Left lung (tissue), 10 donors: Measurements from ENCODE around the gene C1QB. TPM values are rescaled to one million over a fixed set of nuclear protein-coding genes. Genes with fewer than 3 reads are reported as not detected.

ENCODE experiments used
- ATAC-seq: fragments of 200-7000 bp; cut with Tn5 transposase; one replicate; pipeline ENCODE4 v1.9.1; 2020; ENCODE audit warnings: moderate library complexity
- DNase-seq, 4 donors: peaks; one replicate each; pipeline ENCODE4 v3.0.0-alpha.2; 2013 to 2020
- H3K27ac ChIP-seq, 2 donors: fragments of 200-600 bp; sonication (generic) in 1 of 2; one replicate each; pipeline versions ENCODE4 v1.5.0 to v1.8.0; 2020 to 2021
- H3K27me3 ChIP-seq, 2 donors: fragments of 200-600 bp; sonication (generic) in 1 of 2; one replicate each; pipeline versions ENCODE4 v1.5.0 to v1.8.0; 2020 to 2021
- H3K36me3 ChIP-seq, 2 donors: fragments of 200-600 bp; sonication (generic) in 1 of 2; one replicate each; pipeline versions ENCODE4 v1.5.0 to v1.8.0; 2020 to 2021
- H3K4me1 ChIP-seq, 2 donors: fragments of 200-600 bp; one replicate each; pipeline ENCODE4 v1.8.0; 2021
- H3K4me3 ChIP-seq, 2 donors: fragments of 200-600 bp; sonication (generic) in 1 of 2; one replicate each; pipeline versions ENCODE4 v1.5.0 to v1.8.0; 2020 to 2021; ENCODE audit warnings: mild to moderate bottlenecking in 1 of 2
- H3K9me3 ChIP-seq, 2 donors: fragments of 200-600 bp; sonication (generic) in 1 of 2; one replicate each; pipeline versions ENCODE4 v1.5.0 to v1.8.0; 2020 to 2021
- intact Hi-C, 2 donors: fragments of 100-400 bp; cut with DNase I; formaldehyde crosslinking; loops; one replicate each; pipeline versions ENCODE4 v1.11.2 to v1.14.2; 2022
- polyA plus RNA-seq, 6 donors: library from polyadenylated mRNA; unstranded; fragments of 120-200 nt; gene quantifications; one replicate each; pipeline ENCODE4 v1.2.1, GENCODE V29; 2013; ENCODE audit not compliant: insufficient read length in 6 of 6
- total RNA-seq, 2 donors: library from RNA; stranded (reverse); fragmentation: NEBNext Ultra II Directional; extraction: Animal tissue kit (Norgen Biotek cat#: 25700); gene quantifications; one replicate each; pipeline ENCODE4 v1.2.1, GENCODE V29; 2021
- TF ChIP-seq, protein P1 (sequence below), 2 donors: fragments of 200-600 bp; sonication (generic) in 1 of 2; IDR thresholded peaks; one replicate each; pipeline versions ENCODE4 v1.5.0 to v1.8.0; 2021; ENCODE audit warnings: antibody characterized with exemption in 2 of 2
- donor health status: DM: no; HTN: yes; CAD: no.
- donor health status: DM: no; HTN: no; CAD: no.

The C1QB gene
- total and polyA plus RNA-seq, 8 donors: 12.3 to 648 (median 17.6) TPM

DNA sequence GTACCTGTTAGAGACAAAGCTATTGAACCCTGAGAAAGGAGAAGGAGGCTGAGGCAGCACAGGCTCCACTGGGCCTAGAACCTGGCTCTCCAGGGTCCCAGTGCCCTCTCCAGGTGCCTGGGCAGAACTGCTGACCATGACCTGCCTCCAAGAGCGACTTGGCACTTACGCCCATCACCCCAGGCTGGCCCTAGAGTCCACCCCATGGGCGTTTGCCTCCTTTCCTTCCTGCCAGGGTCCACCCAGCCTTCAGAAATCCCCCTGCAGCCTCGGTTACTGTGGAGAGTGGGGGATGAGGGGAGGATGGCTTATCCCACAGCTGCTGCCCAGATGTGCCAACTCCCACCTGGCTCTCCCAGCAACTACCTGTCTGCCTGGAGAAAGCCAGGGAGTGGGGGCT, 31.3 kb upstream of the C1QB start:
- TF ChIP-seq, protein P1, sequence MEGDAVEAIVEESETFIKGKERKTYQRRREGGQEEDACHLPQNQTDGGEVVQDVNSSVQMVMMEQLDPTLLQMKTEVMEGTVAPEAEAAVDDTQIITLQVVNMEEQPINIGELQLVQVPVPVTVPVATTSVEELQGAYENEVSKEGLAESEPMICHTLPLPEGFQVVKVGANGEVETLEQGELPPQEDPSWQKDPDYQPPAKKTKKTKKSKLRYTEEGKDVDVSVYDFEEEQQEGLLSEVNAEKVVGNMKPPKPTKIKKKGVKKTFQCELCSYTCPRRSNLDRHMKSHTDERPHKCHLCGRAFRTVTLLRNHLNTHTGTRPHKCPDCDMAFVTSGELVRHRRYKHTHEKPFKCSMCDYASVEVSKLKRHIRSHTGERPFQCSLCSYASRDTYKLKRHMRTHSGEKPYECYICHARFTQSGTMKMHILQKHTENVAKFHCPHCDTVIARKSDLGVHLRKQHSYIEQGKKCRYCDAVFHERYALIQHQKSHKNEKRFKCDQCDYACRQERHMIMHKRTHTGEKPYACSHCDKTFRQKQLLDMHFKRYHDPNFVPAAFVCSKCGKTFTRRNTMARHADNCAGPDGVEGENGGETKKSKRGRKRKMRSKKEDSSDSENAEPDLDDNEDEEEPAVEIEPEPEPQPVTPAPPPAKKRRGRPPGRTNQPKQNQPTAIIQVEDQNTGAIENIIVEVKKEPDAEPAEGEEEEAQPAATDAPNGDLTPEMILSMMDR (IDR thresholded peaks at IDR 0.05): no peak
- Histone ChIP-seq H3K9me3 (no peaks in the 10 kb centered on the region), H3K4me3 (no peak overlapping the region), H3K36me3 (no peaks in the 10 kb centered on the region), H3K4me1 (no peaks in the 10 kb centered on the region), H3K27ac (no peak overlapping the region), H3K27me3 (peaks cover 11 to 98% of the 10 kb centered on the region in 2 donors)
- no peak for ATAC-seq
- intact Hi-C loops: no loop called here
- no peak for DNase-seq

DNA sequence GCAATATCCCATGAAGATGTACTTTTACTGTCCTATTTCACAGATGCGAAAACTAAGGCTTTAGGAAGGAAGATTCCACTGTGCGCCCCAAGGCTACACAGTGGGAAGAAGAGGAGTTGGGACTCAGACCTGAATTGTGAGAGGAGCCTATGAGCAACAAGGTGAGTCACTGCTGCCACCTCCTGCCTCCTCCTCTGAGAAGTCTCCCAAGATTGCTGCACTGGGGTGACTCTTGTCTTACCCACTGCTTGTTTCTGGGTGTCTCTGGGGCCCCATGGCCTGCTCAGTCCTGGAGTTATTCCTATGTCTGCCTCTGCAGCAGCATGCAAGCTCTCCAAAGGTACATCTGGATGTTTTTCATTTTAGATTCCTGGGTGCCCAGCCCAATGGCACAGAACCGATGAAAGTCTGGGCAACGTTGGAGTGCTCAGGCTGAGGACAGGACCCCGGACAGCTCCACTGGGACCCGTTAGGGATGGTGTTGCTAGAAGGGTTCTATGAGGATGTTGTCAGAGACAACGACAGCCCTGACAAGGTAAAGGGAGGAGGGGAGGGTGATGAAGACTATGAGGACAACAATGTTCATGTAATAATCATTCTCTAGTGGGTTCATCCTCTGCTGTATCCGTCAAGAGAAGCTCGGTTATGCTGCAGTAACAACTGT, 27.6 kb upstream of the C1QB start:
- Histone ChIP-seq H3K4me1 (no peaks in the 10 kb centered on the region), H3K36me3 (no peaks in the 10 kb centered on the region), H3K9me3 (no peaks in the 10 kb centered on the region), H3K4me3 (no peak overlapping the region), H3K27ac (no peak overlapping the region), H3K27me3 (peaks cover 9 to 96% of the 10 kb centered on the region in 2 donors)
- TF ChIP-seq, protein P1 (IDR thresholded peaks at IDR 0.05): no peak
- ATAC-seq (no peak), DNase-seq (no peak)
- intact Hi-C loops: no loop called here

DNA sequence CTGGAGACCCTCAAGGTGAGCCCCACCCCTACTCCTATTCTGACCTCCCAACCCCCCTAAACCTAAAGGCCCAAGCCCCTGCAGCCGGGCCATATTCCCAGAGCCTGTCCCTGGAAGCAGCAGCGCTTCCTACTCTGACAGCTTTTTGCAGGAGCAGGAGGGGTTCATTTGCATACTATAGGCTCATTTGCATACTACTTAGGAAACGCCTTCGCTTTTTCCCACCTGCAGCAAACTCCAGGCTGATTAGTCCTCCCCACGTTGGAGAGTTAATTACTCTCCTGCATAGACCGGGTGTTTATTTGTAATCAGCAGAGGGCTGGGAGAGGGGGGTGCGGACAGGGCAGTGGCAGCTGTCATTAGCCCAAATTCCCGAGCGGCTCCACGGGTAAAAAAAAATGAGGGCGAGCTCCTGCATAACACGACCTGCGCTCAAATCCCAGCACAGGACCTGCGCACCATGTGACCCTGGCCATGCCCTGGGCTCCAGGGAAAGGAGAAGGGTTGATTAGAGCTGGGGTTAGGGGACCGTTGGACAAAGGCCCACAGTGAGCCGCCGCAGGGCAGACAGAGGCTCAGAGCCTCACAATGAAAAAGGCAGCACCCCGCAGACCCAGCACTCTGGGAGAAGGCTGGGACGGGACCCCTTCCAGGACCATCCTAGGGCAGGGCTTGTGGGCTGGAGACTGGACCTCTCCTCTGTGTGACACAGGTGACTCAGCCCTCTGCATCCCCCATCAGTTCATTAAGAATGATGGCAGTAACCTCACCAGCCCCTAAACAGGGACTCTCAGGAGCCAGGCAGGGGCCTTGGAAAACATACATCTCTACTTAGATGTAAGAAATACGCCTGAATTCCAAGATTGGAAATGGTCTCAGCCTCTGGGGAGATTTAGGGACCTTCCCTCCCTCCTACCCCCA, 26.5 kb upstream of the C1QB start:
- TF ChIP-seq, protein P1 (IDR thresholded peaks at IDR 0.05): no peak
- H3K9me3 ChIP-seq: no peaks in the 10 kb centered on the region
- ATAC-seq (no peak), DNase-seq (no peak)
- H3K27ac ChIP-seq: no peak overlapping the region
- H3K4me1 ChIP-seq: no peaks in the 10 kb centered on the region
- H3K27me3 ChIP-seq: peaks cover 9 to 96% of the 10 kb centered on the region in 2 donors
- no peaks in the 10 kb centered on the region for H3K36me3 ChIP-seq
- no peak overlapping the region for H3K4me3 ChIP-seq
- intact Hi-C loops: no loop called here

DNA sequence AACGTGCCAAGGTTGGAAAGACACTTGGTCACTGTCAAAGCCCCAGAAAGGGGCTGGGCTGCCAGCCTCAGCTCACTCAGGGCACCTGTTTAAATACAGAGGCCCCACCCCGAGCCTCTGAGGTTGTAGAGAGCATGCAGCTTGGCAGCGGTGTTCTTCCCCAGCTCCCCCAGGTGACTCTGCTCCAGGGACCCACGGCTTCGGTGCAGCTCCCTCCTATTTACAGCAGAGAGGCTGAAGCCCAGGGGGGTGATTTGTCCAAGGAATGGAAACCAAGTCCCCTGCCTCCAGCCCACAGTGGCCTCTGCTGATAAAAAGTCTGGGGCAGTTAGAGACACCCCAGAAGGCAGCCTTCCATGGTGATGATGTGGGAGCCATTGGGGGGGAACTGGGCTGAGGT, 25.7 kb upstream of the C1QB start:
- intact Hi-C loops: no loop called here
- Histone ChIP-seq H3K27ac (no peak overlapping the region), H3K4me1 (no peaks in the 10 kb centered on the region), H3K9me3 (no peaks in the 10 kb centered on the region), H3K4me3 (no peak overlapping the region), H3K27me3 (peaks cover 9 to 96% of the 10 kb centered on the region in 2 donors), H3K36me3 (no peaks in the 10 kb centered on the region)
- no peak for ATAC-seq
- TF ChIP-seq, protein P1 (IDR thresholded peaks at IDR 0.05): no peak
- no peak for DNase-seq
